Ishikawa (cell line): ENCODE measurements around the gene ASNS.

Experiments used
- CREB1 ChIP-seq: IDR thresholded peaks from 2 replicates; pipeline ENCODE4 v1.6.1; 2012; ENCODE audit warnings: low read depth
- EGR1 ChIP-seq: IDR thresholded peaks from 2 replicates; pipeline ENCODE4 v1.6.1; 2012
- EP300 ChIP-seq: IDR thresholded peaks from 2 replicates; pipeline ENCODE4 v1.6.1; 2012; ENCODE audit warnings: borderline replicate concordance
- FOXM1 ChIP-seq: IDR thresholded peaks from 2 replicates; pipeline ENCODE4 v1.6.1; 2012; ENCODE audit warnings: low read depth, borderline replicate concordance
- MAX ChIP-seq: IDR thresholded peaks from 2 replicates; pipeline ENCODE4 v1.6.1; 2012
- RAD21 ChIP-seq: IDR thresholded peaks from 2 replicates; pipeline ENCODE4 v1.6.1; 2012; ENCODE audit warnings: low read depth
- REST ChIP-seq: IDR thresholded peaks from 2 replicates; pipeline ENCODE4 v1.6.1; 2012; ENCODE audit warnings: low read depth, mild to moderate bottlenecking
- TAF1 ChIP-seq: IDR thresholded peaks from 2 replicates; pipeline ENCODE4 v1.6.1; 2012; ENCODE audit warnings: low read depth, mild to moderate bottlenecking
- TCF12 ChIP-seq: IDR thresholded peaks from 2 replicates; pipeline ENCODE4 v1.6.1; 2012; ENCODE audit warnings: low read depth
- ZBTB7A ChIP-seq: IDR thresholded peaks from 2 replicates; pipeline ENCODE4 v1.6.1; 2012; ENCODE audit warnings: low read depth

- TF ChIP-seq RAD21 = no peak
- TF ChIP-seq REST = no peak
- no peak for TF ChIP-seq TAF1
- TF ChIP-seq MAX = no peak
- TF ChIP-seq EGR1 = no peak
- TF ChIP-seq ZBTB7A = no peak
- TF ChIP-seq FOXM1 = no peak
- TF ChIP-seq EP300 = no peak
- TF ChIP-seq CREB1 = no peak
- no peak for TF ChIP-seq TCF12
These were observed 29.3 kb downstream of the ASNS start for GRCh38 chr7:97842772-97843345.
